ENCODE data around the gene HSD17B12.

Gene HSD17B12

DNA sequence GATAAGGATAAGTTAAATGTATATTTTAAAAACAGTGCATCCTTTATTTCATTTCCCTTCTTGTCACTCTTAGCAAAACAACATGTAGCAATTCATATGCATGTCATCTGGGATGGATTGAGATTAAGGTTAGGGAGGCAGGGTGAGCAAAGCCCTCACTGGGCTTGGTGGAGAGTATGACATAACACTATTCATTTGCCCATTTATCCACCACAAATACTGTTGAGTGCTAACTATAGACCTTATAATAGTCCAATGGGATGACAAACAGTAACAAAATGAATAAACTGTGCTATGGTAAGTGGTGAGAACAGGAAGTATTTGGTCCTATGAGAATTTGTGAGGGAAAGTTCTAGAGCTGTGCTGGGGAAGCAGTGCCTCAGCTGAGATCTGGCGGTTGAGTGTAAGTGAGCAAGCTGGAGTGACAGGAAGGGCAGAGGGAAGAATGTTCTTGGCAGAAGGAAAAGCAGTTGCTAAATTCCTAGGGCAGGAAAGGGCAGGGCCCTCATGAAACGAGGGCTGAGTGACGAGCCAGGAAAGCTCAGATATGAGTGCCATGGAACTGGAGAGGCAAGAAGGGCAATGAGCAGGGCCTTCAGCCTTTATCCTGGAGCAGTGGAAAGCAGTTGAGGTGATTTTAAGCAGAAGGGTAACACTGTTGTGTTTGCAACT, 6.7 kb downstream of the HSD17B12 start:
- TF ChIP-seq CTCF (IDR thresholded peaks at IDR 0.05; ENCODE audit: low read depth, low read length, missing control alignments) = no peak
- no peak overlapping the region for H3K4me3 ChIP-seq (replicated peaks; ENCODE audit: low read depth, low read length)
- DNase-seq (ENCODE audit: extremely low read depth, low read depth) = no peak

GRCh38 chr11:43688394-43688793, 7.9 kb downstream of the HSD17B12 start:
- no peak overlapping the region for H3K4me3 ChIP-seq (replicated peaks; ENCODE audit: low read depth, low read length)
- no peak for TF ChIP-seq CTCF (IDR thresholded peaks at IDR 0.05; ENCODE audit: low read depth, low read length, missing control alignments)
- DNase-seq (ENCODE audit: extremely low read depth, low read depth) = no peak

- no peak for DNase-seq (ENCODE audit: extremely low read depth, low read depth)
- no peak for TF ChIP-seq CTCF (IDR thresholded peaks at IDR 0.05; ENCODE audit: low read depth, low read length, missing control alignments)
- no peak overlapping the region for H3K4me3 ChIP-seq (replicated peaks; ENCODE audit: low read depth, low read length)
Observed at GRCh38 chr11:43689167-43689566, 8.6 kb downstream of the HSD17B12 start.

GRCh38 chr11:43690929-43691725, 10.6 kb downstream of the HSD17B12 start:
- no peak for TF ChIP-seq CTCF (IDR thresholded peaks at IDR 0.05; ENCODE audit: low read depth, low read length, missing control alignments)
- no peak for DNase-seq (ENCODE audit: extremely low read depth, low read depth)
- H3K4me3 ChIP-seq (replicated peaks; ENCODE audit: low read depth, low read length) = no peak overlapping the region

DNA sequence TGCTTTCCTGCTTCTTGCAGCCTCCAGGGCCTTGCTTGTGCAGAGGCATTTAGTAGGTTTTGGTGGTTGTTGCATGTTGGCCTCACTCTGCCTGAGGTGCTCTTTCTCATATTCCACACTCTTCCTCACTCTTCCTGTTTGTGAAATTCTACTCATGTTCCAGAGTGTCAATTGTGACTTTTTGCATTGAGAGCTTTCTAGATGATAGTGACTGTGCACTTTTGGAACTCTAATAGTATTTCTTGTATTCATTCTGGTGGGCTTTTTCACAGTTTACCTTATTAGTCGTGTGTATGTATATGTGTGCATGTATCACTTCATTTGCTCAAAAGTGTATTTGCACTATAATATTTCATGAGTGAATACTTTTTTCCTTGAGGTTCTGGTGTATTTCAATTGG, 11.3 kb downstream of the HSD17B12 start:
- no peak overlapping the region for H3K4me3 ChIP-seq (replicated peaks; ENCODE audit: low read depth, low read length)

DNA sequence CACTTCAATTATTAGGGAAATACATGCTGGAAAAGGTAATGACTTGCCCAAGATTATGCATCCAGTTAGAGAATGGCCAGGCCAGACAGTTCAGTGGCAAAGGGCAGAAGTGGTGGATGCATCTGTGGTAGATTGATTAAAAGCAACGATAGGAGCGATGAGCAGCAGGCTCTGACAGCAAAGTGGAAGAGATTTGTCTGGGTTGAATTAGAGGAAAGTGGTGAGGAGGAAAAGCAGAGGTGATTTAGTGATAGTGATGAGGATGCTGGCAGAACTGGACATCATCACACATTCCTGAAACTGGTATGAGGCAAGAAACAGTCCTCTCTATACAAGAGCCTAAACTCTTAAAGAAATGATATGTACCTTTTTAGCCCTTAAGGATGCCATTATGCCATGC, 12.5 kb downstream of the HSD17B12 start:
- no peak for TF ChIP-seq CTCF (IDR thresholded peaks at IDR 0.05; ENCODE audit: low read depth, low read length, missing control alignments)
- H3K4me3 ChIP-seq (replicated peaks; ENCODE audit: low read depth, low read length) = no peak overlapping the region
- no peak for DNase-seq (ENCODE audit: extremely low read depth, low read depth)

More for the DNA sequence above, 11.3 kb downstream of the HSD17B12 start:
- no peak for TF ChIP-seq CTCF (IDR thresholded peaks at IDR 0.05; ENCODE audit: low read depth, low read length, missing control alignments)
- DNase-seq (ENCODE audit: extremely low read depth, low read depth) = no peak
